Loucy (cell line): ENCODE measurements around the gene AGPAT3.

ENCODE experiments used
- H2AFZ ChIP-seq: fragments of 200-600 bp; sonication (generic); 2 replicates; pipeline ENCODE4 v1.6.0; 2016; ENCODE audit warnings: antibody characterized with exemption, mild to moderate bottlenecking, low read length, moderate library complexity
- H3F3A ChIP-seq: fragments of 200-600 bp; 2 replicates; pipeline ENCODE4 v1.6.0; 2016; ENCODE audit warnings: antibody characterized with exemption, low read depth, mild to moderate bottlenecking
- H3K27me3 ChIP-seq: fragments of 200-600 bp; sonication (generic); 2 replicates; pipeline ENCODE4 v1.6.1; 2014; ENCODE audit warnings: low read length, mild to moderate bottlenecking; ENCODE audit not compliant: insufficient read depth, poor library complexity, severe bottlenecking
- H3K36me3 ChIP-seq: fragments of 200-600 bp; sonication (generic); 2 replicates; pipeline ENCODE4 v1.6.1; 2016; ENCODE audit warnings: low read length; ENCODE audit not compliant: insufficient read depth
- H3K4me1 ChIP-seq: fragments of 200-600 bp; sonication (generic); 2 replicates; pipeline ENCODE4 v1.5.1; 2014; ENCODE audit warnings: low read length, mild to moderate bottlenecking; ENCODE audit not compliant: insufficient read depth, poor library complexity, severe bottlenecking
- H3K4me2 ChIP-seq: fragments of 200-600 bp; sonication (generic); 2 replicates; pipeline ENCODE4 v1.6.0; 2014; ENCODE audit warnings: antibody characterized with exemption, low read length, low read depth, mild to moderate bottlenecking; ENCODE audit not compliant: poor library complexity, severe bottlenecking
- H3K4me3 ChIP-seq: fragments of 200-600 bp; sonication (generic); 2 replicates; pipeline ENCODE4 v1.5.1; 2014; ENCODE audit warnings: low read length, mild to moderate bottlenecking, mixed read lengths; ENCODE audit not compliant: poor library complexity, severe bottlenecking
- H3K79me2 ChIP-seq: fragments of 200-600 bp; sonication (generic); 2 replicates; pipeline ENCODE4 v1.6.1; 2014; ENCODE audit warnings: low read length; ENCODE audit not compliant: insufficient read depth
- H3K9ac ChIP-seq: fragments of 200-600 bp; sonication (generic); 2 replicates; pipeline ENCODE4 v1.6.0; 2014; ENCODE audit warnings: mild to moderate bottlenecking, low read depth, low read length, moderate library complexity; ENCODE audit not compliant: poor library complexity, severe bottlenecking
- H3K9me2 ChIP-seq: fragments of 200-600 bp; sonication (generic); replicated peaks from 2 replicates; pipeline ENCODE4 v1.6.1; 2016; ENCODE audit warnings: low read depth, low read length, mixed read lengths
- H3K9me3 ChIP-seq: fragments of 200-600 bp; sonication (generic); 2 replicates; pipeline ENCODE4 v1.6.1; 2014; ENCODE audit warnings: mild to moderate bottlenecking, antibody characterized with exemption, low read length, low read depth; ENCODE audit not compliant: insufficient read depth
- H4K20me1 ChIP-seq: fragments of 200-600 bp; sonication (generic); 2 replicates; pipeline ENCODE4 v1.6.0; 2014; ENCODE audit warnings: antibody characterized with exemption, low read length, mild to moderate bottlenecking; ENCODE audit not compliant: insufficient read depth, poor library complexity, severe bottlenecking
- CTCF ChIP-seq: fragments of 200-600 bp; sonication (generic); conservative IDR thresholded peaks from 2 replicates; pipeline ENCODE4 v1.5.1; 2014; ENCODE audit warnings: mild to moderate bottlenecking, antibody characterized with exemption, low read length
- EZH2phosphoT487 ChIP-seq: fragments of 200-600 bp; IDR thresholded peaks from 2 replicates; pipeline ENCODE4 v1.6.1; 2018; ENCODE audit warnings: antibody characterized with exemption, mild to moderate bottlenecking, moderate library complexity, borderline replicate concordance

The AGPAT3 gene

GRCh38 chr21:44013380-44014088, 148.5 kb downstream of the AGPAT3 start:
- Histone ChIP-seq H3K4me2 (peak overlapping the region; percentile 97), H3K4me3 (peak overlapping the region; percentile 79)

GRCh38 chr21:44017601-44018000, 152.6 kb downstream of the AGPAT3 start:
- TF ChIP-seq EZH2phosphoT487 (no peak), CTCF (no peak)
- Histone ChIP-seq H3K36me3 (no peaks in the 10 kb centered on the region), H3K4me3 (peak overlapping the region; percentile 16), H2AFZ (no peak overlapping the region), H3K9me2 (no peaks in the 10 kb centered on the region), H3K27me3 (no peaks in the 10 kb centered on the region), H3K9me3 (no peaks in the 10 kb centered on the region), H3K79me2 (peaks cover 95% of the 10 kb centered on the region), H4K20me1 (peaks cover 75% of the 10 kb centered on the region), H3K4me2 (peak overlapping the region; percentile 97), H3F3A (peaks cover 8% of the 10 kb centered on the region; the same call in 1 of the 2 replicates), H3K9ac (no peak overlapping the region), H3K4me1 (peaks cover 76% of the 10 kb centered on the region)

More at GRCh38 chr21:44013380-44014088, 148.5 kb downstream of the AGPAT3 start:
- Histone ChIP-seq H3K79me2 (peaks cover 70% of the 10 kb centered on the region), H2AFZ (no peak overlapping the region), H3K27me3 (no peaks in the 10 kb centered on the region), H3K9ac (peak overlapping the region; percentile 77), H3K9me3 (no peaks in the 10 kb centered on the region), H4K20me1 (peaks cover 49% of the 10 kb centered on the region), H3K9me2 (no peaks in the 10 kb centered on the region), H3F3A (peaks cover 8% of the 10 kb centered on the region; the same call in 1 of the 2 replicates), H3K4me1 (peaks cover 63% of the 10 kb centered on the region), H3K36me3 (no peaks in the 10 kb centered on the region)
- TF ChIP-seq EZH2phosphoT487 = no peak
- no peak for TF ChIP-seq CTCF

- no peaks in the 10 kb centered on the region for H3K9me2 ChIP-seq
- H3K79me2 ChIP-seq = peaks cover 96% of the 10 kb centered on the region
- H3K27me3 ChIP-seq = no peaks in the 10 kb centered on the region
- peaks cover 5% of the 10 kb centered on the region; the same call in 1 of the 2 replicates for H3F3A ChIP-seq
- no peak overlapping the region for H3K4me3 ChIP-seq
- H3K4me2 ChIP-seq = peak overlapping the region; percentile 97
- H3K4me1 ChIP-seq = peaks cover 73% of the 10 kb centered on the region
- H3K9me3 ChIP-seq = no peaks in the 10 kb centered on the region
- TF ChIP-seq CTCF (no peak), EZH2phosphoT487 (no peak)
- H3K9ac ChIP-seq = no peak overlapping the region
- H3K36me3 ChIP-seq = no peaks in the 10 kb centered on the region
- H2AFZ ChIP-seq = no peak overlapping the region
- peaks cover 73% of the 10 kb centered on the region for H4K20me1 ChIP-seq
These were observed 153.1 kb downstream of the AGPAT3 start for GRCh38 chr21:44018127-44018526.
